Mucosa of descending colon (tissue), 3 donors: Measurements from ENCODE around the gene TXNDC15. TPM values are rescaled to one million over a fixed set of nuclear protein-coding genes. Genes with fewer than 3 reads are reported as not detected.
A peak's percentile ranks its signal among the peaks of the same experiment; 100 is the strongest.
"Not testable (repeated sequence)": the region's sequence is repeated elsewhere in the genome, so short reads cannot be mapped to it uniquely, and the experiment has no call there.

Experiments
- ATAC-seq: fragments of 200-7000 bp; cut with Tn5 transposase; one replicate; pipeline ENCODE4 v1.9.1; 2020; ENCODE audit warnings: mild to moderate bottlenecking, moderate library complexity
- DNase-seq, 3 donors: peaks; one replicate each; pipeline ENCODE4 v3.0.0-alpha.2; 2020
- H3K36me3 ChIP-seq: fragments of 200-600 bp; one replicate; pipeline ENCODE4 v1.8.0; 2021; ENCODE audit warnings: low read depth, mild to moderate bottlenecking
- H3K4me1 ChIP-seq: fragments of 200-600 bp; one replicate; pipeline ENCODE4 v1.8.0; 2021; ENCODE audit warnings: low read depth, mild to moderate bottlenecking
- H3K4me3 ChIP-seq: fragments of 200-600 bp; one replicate; pipeline ENCODE4 v1.8.0; 2021; ENCODE audit warnings: mild to moderate bottlenecking
- H3K9me3 ChIP-seq: fragments of 200-600 bp; one replicate; pipeline ENCODE4 v1.8.0; 2021; ENCODE audit warnings: mild to moderate bottlenecking
- intact Hi-C, 2 donors: fragments of 100-400 bp; cut with DNase I in 1 of 2; cut with micrococcal nuclease in 1 of 2; formaldehyde crosslinking; loops; one replicate each; pipeline versions ENCODE4 v1.11.0 to v1.11.1; 2022; cut with DNase I, micrococcal nuclease
- total RNA-seq, 3 donors: library from RNA; stranded (reverse); fragmentation: NEBNext Ultra II Directional in 2 of 3; extraction: Animal tissue kit (Norgen Biotek cat#: 25700) in 2 of 3; gene quantifications; one replicate each; pipeline versions ENCODE4 v1.2.1 to v1.2.4, GENCODE V29; 2021 to 2023
- TF ChIP-seq, protein P1 (sequence below): fragments of 200-600 bp; IDR thresholded peaks from one replicate; pipeline ENCODE4 v1.8.0; 2022; ENCODE audit warnings: antibody characterized with exemption, mild to moderate bottlenecking
- donor health status: DM: no; HTN: no; CAD: no; lungs with moderate emphysema.
- donor health status: DM: no; HTN: no; CAD: no.
- donor health status: DM: no; HTN: yes; CAD: no.

Gene TXNDC15
- total RNA-seq, 3 donors from 2014 or later, result 20.7 to 45.4 (median 32.8) TPM

DNA sequence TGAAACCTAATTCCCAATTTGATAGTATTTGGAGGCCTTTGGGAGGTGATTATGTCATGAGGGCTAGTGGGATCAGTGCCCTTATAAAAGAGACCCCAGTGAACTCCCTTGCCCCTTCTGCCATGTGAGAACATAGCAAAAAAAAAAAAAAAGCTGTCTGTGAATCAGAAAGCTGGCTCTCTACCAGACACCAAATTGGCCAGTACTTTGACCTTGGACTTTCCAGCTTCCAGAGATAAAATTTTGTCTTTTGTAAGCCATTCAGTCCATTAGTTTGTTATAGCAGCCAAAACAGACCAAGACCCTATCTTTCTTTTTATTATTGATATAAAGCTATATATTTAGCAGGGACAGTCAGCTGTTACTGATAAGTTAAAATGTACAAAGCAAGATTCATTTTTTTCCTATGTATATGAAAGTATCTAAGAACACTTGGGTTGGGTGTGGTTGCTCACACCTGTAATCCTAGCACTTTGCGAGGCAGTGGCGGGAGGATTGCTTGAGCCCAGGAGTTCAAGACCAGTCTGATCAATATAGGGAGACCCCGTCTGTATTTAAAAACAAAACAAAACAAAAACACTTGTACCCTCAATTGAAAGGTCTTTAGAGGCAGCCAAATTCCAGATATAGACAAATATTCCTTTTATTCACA, 36.5 kb upstream of the TXNDC15 start:
- DNase-seq (peak in 1 of 3 donors; percentile 50), ATAC-seq (peak; percentile 66)
- H3K4me1 ChIP-seq, result no peaks in the 10 kb centered on the region
- no peaks in the 10 kb centered on the region for H3K9me3 ChIP-seq
- TF ChIP-seq, protein P1, sequence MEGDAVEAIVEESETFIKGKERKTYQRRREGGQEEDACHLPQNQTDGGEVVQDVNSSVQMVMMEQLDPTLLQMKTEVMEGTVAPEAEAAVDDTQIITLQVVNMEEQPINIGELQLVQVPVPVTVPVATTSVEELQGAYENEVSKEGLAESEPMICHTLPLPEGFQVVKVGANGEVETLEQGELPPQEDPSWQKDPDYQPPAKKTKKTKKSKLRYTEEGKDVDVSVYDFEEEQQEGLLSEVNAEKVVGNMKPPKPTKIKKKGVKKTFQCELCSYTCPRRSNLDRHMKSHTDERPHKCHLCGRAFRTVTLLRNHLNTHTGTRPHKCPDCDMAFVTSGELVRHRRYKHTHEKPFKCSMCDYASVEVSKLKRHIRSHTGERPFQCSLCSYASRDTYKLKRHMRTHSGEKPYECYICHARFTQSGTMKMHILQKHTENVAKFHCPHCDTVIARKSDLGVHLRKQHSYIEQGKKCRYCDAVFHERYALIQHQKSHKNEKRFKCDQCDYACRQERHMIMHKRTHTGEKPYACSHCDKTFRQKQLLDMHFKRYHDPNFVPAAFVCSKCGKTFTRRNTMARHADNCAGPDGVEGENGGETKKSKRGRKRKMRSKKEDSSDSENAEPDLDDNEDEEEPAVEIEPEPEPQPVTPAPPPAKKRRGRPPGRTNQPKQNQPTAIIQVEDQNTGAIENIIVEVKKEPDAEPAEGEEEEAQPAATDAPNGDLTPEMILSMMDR, result no peak
- intact Hi-C loops, result no loop called here
- no peaks in the 10 kb centered on the region for H3K36me3 ChIP-seq
- no peak overlapping the region for H3K4me3 ChIP-seq

DNA sequence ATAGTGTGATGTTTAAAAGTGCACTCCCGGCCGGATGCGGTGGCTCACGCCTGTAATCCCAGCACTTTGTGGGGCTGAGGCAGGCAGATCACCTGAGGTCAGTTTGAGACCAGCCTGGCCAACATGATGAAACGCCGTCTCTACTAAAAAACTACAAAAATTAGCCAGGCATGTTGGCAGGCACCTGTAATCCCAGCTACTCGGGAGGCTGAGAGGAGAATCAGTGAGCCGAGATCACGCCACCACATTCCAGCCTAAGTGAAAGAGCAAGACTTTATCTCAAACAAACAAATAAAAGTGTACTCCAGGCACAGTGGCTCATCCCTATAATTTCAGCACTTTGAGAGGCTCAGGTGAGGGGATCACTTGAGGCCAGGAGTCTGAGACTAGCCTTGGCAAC, 35.8 kb upstream of the TXNDC15 start:
- H3K4me1 ChIP-seq, DNase-seq, H3K4me3 ChIP-seq, ATAC-seq, H3K9me3 ChIP-seq, H3K36me3 ChIP-seq, intact Hi-C loops: not testable (repeated sequence)

DNA sequence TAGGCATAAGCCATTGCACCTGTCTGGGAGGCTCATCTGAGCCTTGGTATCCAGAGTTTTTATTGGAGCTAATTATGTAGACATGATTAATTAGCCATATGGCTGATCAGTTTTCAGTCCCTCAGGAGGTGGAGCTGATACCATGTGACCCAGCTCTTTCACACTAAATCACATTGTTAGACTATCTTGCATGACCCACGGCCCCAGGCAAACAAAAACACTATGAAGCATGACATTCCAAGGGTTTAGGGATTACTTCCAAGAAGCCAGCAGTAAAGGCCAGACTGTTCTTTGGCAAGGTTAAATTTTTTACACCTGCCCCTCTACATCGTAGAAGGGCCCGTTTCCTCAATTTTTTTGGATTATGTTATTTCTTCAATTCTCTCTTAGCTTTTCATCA, 33.4 kb upstream of the TXNDC15 start:
- intact Hi-C loops, result no loop called here
- ATAC-seq (no peak), DNase-seq (no peak)
- Histone ChIP-seq H3K36me3 (no peaks in the 10 kb centered on the region), H3K4me1 (no peaks in the 10 kb centered on the region), H3K4me3 (no peak overlapping the region), H3K9me3 (no peaks in the 10 kb centered on the region)
- TF ChIP-seq, protein P1, result no peak

DNA sequence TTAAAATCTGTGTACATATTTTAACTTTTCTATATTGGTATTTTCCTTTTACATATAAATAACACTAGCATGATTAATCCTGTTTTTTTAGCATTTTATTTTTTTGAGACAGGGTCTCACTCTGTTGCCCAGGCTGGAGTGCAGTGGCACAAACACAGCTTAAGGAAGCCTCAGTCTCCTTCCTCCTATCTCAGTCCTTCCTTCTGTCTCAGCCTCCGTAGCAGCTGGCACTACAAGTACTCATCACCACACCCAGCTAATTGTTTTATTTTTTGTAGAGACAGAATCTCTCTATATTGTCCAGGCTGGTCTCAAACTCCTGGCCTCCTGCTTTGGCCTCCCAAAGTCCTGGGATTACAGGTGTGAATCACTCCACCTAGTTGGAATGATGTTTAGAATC, 29.9 kb upstream of the TXNDC15 start:
- Histone ChIP-seq H3K4me1 (peaks cover 19% of the 10 kb centered on the region), H3K9me3 (no peaks in the 10 kb centered on the region), H3K4me3 (no peak overlapping the region), H3K36me3 (no peaks in the 10 kb centered on the region)
- ATAC-seq (no peak), DNase-seq (no peak)
- intact Hi-C loops, result no loop called here
- TF ChIP-seq, protein P1, result no peak

DNA sequence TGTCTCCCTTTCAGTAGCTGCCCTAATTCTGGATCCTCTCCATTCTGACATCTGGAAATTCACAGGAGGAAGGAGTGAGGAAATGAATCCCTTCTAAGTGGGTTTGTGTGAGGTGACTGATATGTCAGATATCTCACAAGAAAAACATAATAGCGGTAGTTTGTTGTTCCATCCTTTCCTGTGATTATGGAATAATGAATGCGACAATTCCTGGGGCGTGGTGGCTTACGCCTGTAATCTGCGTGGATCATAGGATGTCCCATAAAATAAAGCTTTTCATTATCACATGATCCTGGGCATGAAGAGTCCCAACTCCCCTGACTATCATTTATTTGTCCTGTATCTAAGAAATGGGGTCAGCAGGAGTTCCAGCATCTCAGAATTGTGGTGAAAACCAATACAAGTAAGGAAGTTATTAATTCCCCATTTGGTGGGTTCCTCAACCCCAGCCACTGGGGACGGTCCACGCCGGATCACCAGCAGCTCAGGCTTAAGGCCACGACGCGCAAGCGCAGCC, 28.8 kb upstream of the TXNDC15 start:
- DNase-seq (no peak), ATAC-seq (peak; percentile 18)
- peaks cover 20% of the 10 kb centered on the region for H3K4me1 ChIP-seq
- TF ChIP-seq, protein P1, result no peak
- H3K4me3 ChIP-seq, result peak overlapping the region; percentile 67
- no peaks in the 10 kb centered on the region for H3K36me3 ChIP-seq
- H3K9me3 ChIP-seq, result no peaks in the 10 kb centered on the region
- intact Hi-C loops, result no loop called here

DNA sequence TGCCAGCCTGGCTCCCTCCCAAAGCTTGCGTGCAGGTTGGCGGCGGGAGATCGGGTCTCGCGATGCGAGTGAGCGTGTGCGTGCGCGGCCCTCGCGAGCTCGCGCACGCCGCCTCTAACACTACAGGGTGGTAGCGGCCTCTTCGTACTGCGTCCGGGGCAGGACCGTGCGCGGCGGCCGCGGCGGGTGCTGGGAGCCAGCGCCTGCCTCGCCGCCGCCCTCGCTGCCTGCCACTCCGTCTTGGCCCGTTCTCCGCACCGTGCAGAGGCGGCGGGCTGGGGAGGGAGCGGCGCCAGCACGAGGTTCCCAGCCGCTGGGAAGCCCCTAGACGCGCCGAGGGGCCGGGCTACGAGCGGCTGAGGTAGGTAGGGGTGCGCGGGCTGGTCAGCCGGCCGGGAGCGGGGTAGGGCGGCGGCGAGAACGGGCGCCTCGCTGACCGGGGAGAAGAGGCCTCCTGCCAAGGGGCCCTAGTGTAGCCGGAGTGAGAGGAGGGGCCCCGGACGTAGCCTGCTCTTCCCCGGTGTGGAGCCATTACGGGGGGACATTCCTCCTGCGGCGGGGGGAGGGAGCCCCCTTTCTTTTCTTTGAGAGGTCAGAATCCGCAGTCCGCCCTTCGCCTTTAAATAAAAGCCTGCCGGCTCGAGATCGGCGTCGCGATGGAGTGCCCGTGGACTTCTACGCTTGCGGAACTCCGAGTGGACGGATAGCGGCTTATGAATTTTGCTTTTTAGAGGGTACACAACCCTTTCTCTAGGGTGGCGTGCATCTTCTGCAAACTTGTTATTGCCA, 28.1 kb upstream of the TXNDC15 start, which contains the start of gene C5orf24:
Gene C5orf24, plus strand, starts transcription at position 117 of the 789 bp plus-strand sequence. CDS start 8,933 bp downstream, outside the sequence.
- Histone ChIP-seq H3K36me3 (no peaks in the 10 kb centered on the region), H3K9me3 (no peaks in the 10 kb centered on the region), H3K4me1 (peaks cover 20% of the 10 kb centered on the region), H3K4me3 (peak within 1 kb of the TSS; percentile 67)
- peak; percentile 95 to 97 (median 97) for DNase-seq
- TF ChIP-seq, protein P1, result no peak
- intact Hi-C loops, result no loop called here
- ATAC-seq, result peak; percentile 98
